IMR-90 (cell line): ENCODE results near the gene OR7C2. TPM values are rescaled to one million over a fixed set of nuclear protein-coding genes. Genes with fewer than 3 reads are reported as not detected.

Experiments used
- ATAC-seq: fragments of 200-7000 bp; cut with Tn5 transposase; 2 replicates; pipeline ENCODE4 v1.9.1; 2020; ENCODE audit warnings: low read depth, mild to moderate bottlenecking, moderate library complexity
- Bru-seq: library from RNA; stranded (reverse); fragments of 400-500 nt; gene quantifications from one replicate; lab custom pipeline; 2021; lab: Mats Ljungman, UMichigan
- BruChase-seq, 2 experiments: library from RNA; stranded (reverse); fragments of 400-500 nt; gene quantifications; one replicate each; lab custom pipeline; 2021; lab: Mats Ljungman, UMichigan
- BruUV-seq: library from RNA; stranded (reverse); fragments of 400-500 nt; replicated peaks from 2 replicates; lab custom pipeline; 2021; lab: Mats Ljungman, UMichigan
- CTCF ChIA-PET: fragments of 300-600 bp; formaldehyde crosslinking; extraction: SDS; loops from one replicate; lab custom pipeline; 2021; ENCODE audit warnings: antibody characterized with exemption; lab: Yijun Ruan, JAX
- POLR2A ChIA-PET: fragments of 300-600 bp; sonication (Branson Sonifier 250); formaldehyde crosslinking; loops from one replicate; lab custom pipeline; 2022; ENCODE audit warnings: antibody characterized with exemption; ENCODE audit not compliant: unreplicated experiment; lab: Charles Lee
- DNase-seq: peaks from one replicate; pipeline ENCODE4 v3.0.0; 2013
- H2AFZ ChIP-seq: replicated peaks from 2 replicates; pipeline ENCODE3; 2013; ENCODE audit warnings: low read length, mild to moderate bottlenecking; ENCODE audit not compliant: poor library complexity
- H2AK5ac ChIP-seq: 2 replicates; pipeline ENCODE4 v1.6.1; 2013; ENCODE audit warnings: low read depth, low read length, inconsistent platforms
- H2AK9ac ChIP-seq: replicated peaks from 2 replicates; pipeline ENCODE3; 2013; ENCODE audit warnings: mild to moderate bottlenecking, low read depth, low read length, moderate library complexity; ENCODE audit not compliant: poor library complexity
- H2BK120ac ChIP-seq: 2 replicates; pipeline ENCODE4 v1.6.1; 2013; ENCODE audit warnings: low read depth, low read length, inconsistent platforms
- H2BK15ac ChIP-seq: 3 replicates; pipeline ENCODE4 v1.6.1; 2013; ENCODE audit warnings: low read depth, low read length, inconsistent platforms
- H2BK20ac ChIP-seq: 2 replicates; pipeline ENCODE4 v1.6.1; 2013; ENCODE audit warnings: low read depth, mild to moderate bottlenecking, inconsistent platforms, low read length, moderate library complexity
- H2BK5ac ChIP-seq: 2 replicates; pipeline ENCODE4 v1.6.1; 2013; ENCODE audit warnings: mild to moderate bottlenecking, low read depth, low read length, inconsistent platforms; ENCODE audit not compliant: poor library complexity, severe bottlenecking
- H3K14ac ChIP-seq: replicated peaks from 2 replicates; pipeline ENCODE4 v1.6.1; 2013; ENCODE audit warnings: low read depth, low read length, inconsistent platforms
- H3K18ac ChIP-seq: 2 replicates; pipeline ENCODE4 v1.6.1; 2013; ENCODE audit warnings: low read depth, low read length, control low read depth
- H3K23ac ChIP-seq: 2 replicates; pipeline ENCODE4 v1.6.1; 2013; ENCODE audit warnings: low read depth, low read length, inconsistent platforms
- H3K27ac ChIP-seq: 2 replicates; pipeline ENCODE4 v1.5.1; 2013; ENCODE audit warnings: mild to moderate bottlenecking, control low read depth, low read length; ENCODE audit not compliant: insufficient read depth
- H3K27me3 ChIP-seq: 2 replicates; pipeline ENCODE4 v1.6.1; 2013; ENCODE audit warnings: low read length; ENCODE audit not compliant: control insufficient read depth, insufficient read depth
- H3K36me3 ChIP-seq: 2 replicates; pipeline ENCODE4 v1.6.1; 2013; ENCODE audit warnings: low read length, mixed read lengths; ENCODE audit not compliant: control insufficient read depth, insufficient read depth
- H3K4ac ChIP-seq: 2 replicates; pipeline ENCODE4 v1.6.1; 2013; ENCODE audit warnings: low read depth, low read length, inconsistent platforms
- H3K4me1 ChIP-seq: 2 replicates; pipeline ENCODE4 v1.6.1; 2013; ENCODE audit warnings: low read length, mixed read lengths; ENCODE audit not compliant: control insufficient read depth, insufficient read depth
- H3K4me2 ChIP-seq: 2 replicates; pipeline ENCODE4 v1.6.1; 2013; ENCODE audit warnings: low read depth, mild to moderate bottlenecking, control low read depth, low read length, moderate library complexity
- H3K4me3 ChIP-seq: 2 replicates; pipeline ENCODE4 v1.5.1; 2013; ENCODE audit warnings: low read depth, mild to moderate bottlenecking, control low read depth, low read length, moderate library complexity; ENCODE audit not compliant: insufficient read depth
- H3K56ac ChIP-seq: 2 replicates; pipeline ENCODE4 v1.6.1; 2013; ENCODE audit warnings: low read length, inconsistent platforms; ENCODE audit not compliant: insufficient read depth; ENCODE audit errors: extremely low read depth
- H3K79me1 ChIP-seq, 2 experiments: 2 replicates each; pipeline ENCODE4 v1.6.1; 2013; ENCODE audit warnings: low read length in 2 of 2, inconsistent platforms in 1 of 2, low read depth in 1 of 2
- H3K9ac ChIP-seq: 2 replicates; pipeline ENCODE4 v1.6.1; 2013; ENCODE audit warnings: low read depth, low read length, control low read depth
- H3K9me1 ChIP-seq: 2 replicates; pipeline ENCODE4 v1.6.1; 2013; ENCODE audit warnings: low read length, inconsistent platforms; ENCODE audit not compliant: insufficient read depth
- H3K9me3 ChIP-seq: 2 replicates; pipeline ENCODE4 v1.6.1; 2013; ENCODE audit warnings: low read length; ENCODE audit not compliant: control insufficient read depth, insufficient read depth
- H4K20me1 ChIP-seq: 2 replicates; pipeline ENCODE4 v1.6.1; 2013; ENCODE audit warnings: low read length, inconsistent platforms; ENCODE audit not compliant: insufficient read depth
- H4K5ac ChIP-seq: 2 replicates; pipeline ENCODE4 v1.6.1; 2013; ENCODE audit warnings: mild to moderate bottlenecking, low read depth, low read length, control low read depth
- H4K8ac ChIP-seq, 2 experiments: 2 replicates each; pipeline ENCODE4 v1.6.1; 2013; ENCODE audit warnings: low read depth in 2 of 2, low read length in 2 of 2, control low read depth in 1 of 2, inconsistent platforms in 1 of 2
- H4K91ac ChIP-seq: 2 replicates; pipeline ENCODE4 v1.6.1; 2013; ENCODE audit warnings: low read depth, low read length, inconsistent platforms; ENCODE audit not compliant: insufficient read depth
- BHLHE40 ChIP-seq: fragments of 150-350 bp; IDR thresholded peaks from 2 replicates; pipeline ENCODE4 v1.6.1; 2016; ENCODE audit warnings: mild to moderate bottlenecking, low read depth, low read length
- CEBPB ChIP-seq: IDR thresholded peaks from 2 replicates; pipeline ENCODE4 v1.6.1; 2012; ENCODE audit warnings: low read depth, low read length, improper control_type of control experiment
- CHD1 ChIP-seq: IDR thresholded peaks from 2 replicates; pipeline ENCODE4 v1.6.1; 2012; ENCODE audit warnings: low read depth, low read length, improper control_type of control experiment
- CTCF ChIP-seq: conservative IDR thresholded peaks from 2 replicates; pipeline ENCODE4 v1.5.1; 2012; ENCODE audit warnings: mild to moderate bottlenecking, low read depth, low read length, improper control_type of control experiment
- ELK1 ChIP-seq: fragments of 150-350 bp; IDR thresholded peaks from 2 replicates; pipeline ENCODE4 v1.6.1; 2016; ENCODE audit warnings: low read depth, mild to moderate bottlenecking, low read length, moderate library complexity, borderline replicate concordance
- FOS ChIP-seq: fragments of 150-350 bp; IDR thresholded peaks from 2 replicates; pipeline ENCODE4 v1.6.1; 2016; ENCODE audit warnings: low read depth, low read length
- MAFK ChIP-seq: IDR thresholded peaks from 2 replicates; pipeline ENCODE4 v1.6.1; 2012; ENCODE audit warnings: low read depth, low read length, improper control_type of control experiment
- MAZ ChIP-seq: IDR thresholded peaks from 2 replicates; pipeline ENCODE4 v1.6.1; 2012; ENCODE audit warnings: low read depth, mild to moderate bottlenecking, low read length, improper control_type of control experiment, moderate library complexity, borderline replicate concordance
- MXI1 ChIP-seq: IDR thresholded peaks from 2 replicates; pipeline ENCODE4 v1.6.1; 2012; ENCODE audit warnings: low read depth, mild to moderate bottlenecking, low read length, moderate library complexity, borderline replicate concordance
- NFE2L2 ChIP-seq: fragments of 150-350 bp; IDR thresholded peaks from 2 replicates; pipeline ENCODE4 v1.6.1; 2016; ENCODE audit warnings: low read depth, mild to moderate bottlenecking, low read length
- POLR2A ChIP-seq: IDR thresholded peaks from 2 replicates; pipeline ENCODE4 v1.6.1; 2012; ENCODE audit warnings: mild to moderate bottlenecking, low read depth, low read length
- RAD21 ChIP-seq: IDR thresholded peaks from 2 replicates; pipeline ENCODE4 v1.6.1; 2012; ENCODE audit warnings: low read length, improper control_type of control experiment
- RCOR1 ChIP-seq: IDR thresholded peaks from 2 replicates; pipeline ENCODE4 v1.6.1; 2012; ENCODE audit warnings: mild to moderate bottlenecking, low read length, improper control_type of control experiment; ENCODE audit not compliant: insufficient replicate concordance
- RFX5 ChIP-seq: IDR thresholded peaks from 2 replicates; pipeline ENCODE4 v1.8.0; 2012; ENCODE audit warnings: low read depth, mild to moderate bottlenecking, low read length, moderate library complexity
- SMC3 ChIP-seq: fragments of 150-350 bp; IDR thresholded peaks from 2 replicates; pipeline ENCODE4 v1.6.1; 2016; ENCODE audit warnings: low read depth, mild to moderate bottlenecking, antibody characterized with exemption, low read length, moderate library complexity
- USF2 ChIP-seq: fragments of 150-350 bp; IDR thresholded peaks from 2 replicates; pipeline ENCODE4 v1.6.1; 2017; ENCODE audit warnings: mild to moderate bottlenecking, antibody characterized with exemption, low read length, low read depth
- WGBS, 2 experiments: methylation state at CpG; one replicate each; pipeline versions ENCODE4 v1.1.5 to v1.1.7; 2013; ENCODE audit warnings: missing lambda C conversion rate in 2 of 2; ENCODE audit not compliant: insufficient read length in 1 of 2; ENCODE audit errors: extremely low coverage in 2 of 2; 5-methylcytosine and 5-hydroxymethylcytosine counted together
- dilution Hi-C: fragments of 300-500 bp; cut with HindIII; formaldehyde crosslinking; loops from one replicate; pipeline ENCODE4 v1.14.3; 2018; ENCODE audit warnings: low sequenced_read_pairs; ENCODE audit not compliant: unreplicated experiment
- in situ Hi-C: fragments of 300-500 bp; cut with MboI; formaldehyde crosslinking; loops from 3 replicates; pipeline ENCODE4 v1.14.3; 2019; ENCODE audit warnings: low sequenced_read_pairs, inconsistent platforms, mixed read lengths
- intact Hi-C: fragments of 100-400 bp; cut with micrococcal nuclease; formaldehyde crosslinking; loops from 2 replicates; pipeline ENCODE4 v1.10.0; 2022
- long read RNA-seq: library from polyadenylated mRNA; unstranded; transcript quantifications from one replicate; pipeline ENCODE4 v2.0.0, GENCODE V29; 2021; ENCODE audit not compliant: unreplicated experiment
- polyA plus RNA-seq, 3 experiments: library from polyadenylated mRNA; depleted of rRNA; stranded (reverse); fragments of >200 nt; gene quantifications; 2 replicates each; pipeline ENCODE4 v1.2.3, GENCODE V29; 2012; ENCODE audit warnings: low replicate concordance in 1 of 3
- total RNA-seq: library from RNA; depleted of rRNA; stranded (reverse); fragments of >200 nt; gene quantifications from 2 replicates; pipeline ENCODE4 v1.2.3, GENCODE V29; 2012; rRNA removed

Gene OR7C2
- total RNA-seq (not detected in 2 replicates), polyA plus RNA-seq (2012; rRNA removed) (not detected in 2 replicates), Bru-seq, nascent RNA (not detected), BruChase-seq, experiment 1, labeled RNA remaining after a 6-hour chase (not detected), BruChase-seq, experiment 2, labeled RNA remaining after a 2-hour chase (not detected)
- not detected in 2 replicates for polyA plus RNA-seq (2012; cell fraction: cytosol; rRNA removed)
- not detected in 2 replicates for polyA plus RNA-seq (2012; cell fraction: nucleus; rRNA removed; ENCODE audit: low replicate concordance)
- long read RNA-seq: 0 reads

GRCh38 chr19:14941189-14941588 lies at the start of gene OR7C2:
Gene OR7C2 (plus strand): TSS chr19:14941489. CDS start chr19:14941489, 0 bp downstream.
- H3K4me2 ChIP-seq: no peak within 1 kb of the TSS
- no peaks in the 10 kb centered on the region for H3K9me1 ChIP-seq
- TF ChIP-seq MAFK: no peak
- no peak for TF ChIP-seq ELK1
- TF ChIP-seq BHLHE40: no peak
- TF ChIP-seq RCOR1: no peak
- TF ChIP-seq FOS: no peak
- TF ChIP-seq SMC3: no peak
- no peak for TF ChIP-seq RAD21
- TF ChIP-seq CTCF: no peak
- no peak for TF ChIP-seq RFX5
- no peak for TF ChIP-seq MXI1
- TF ChIP-seq POLR2A: no peak
- TF ChIP-seq CEBPB: no peak
- no peak for TF ChIP-seq USF2
- no peak for TF ChIP-seq CHD1
- no peak for TF ChIP-seq NFE2L2
- no peak for TF ChIP-seq MAZ
- H3K14ac ChIP-seq: no peak within 1 kb of the TSS
- dilution Hi-C loops: no loop called here
- ChIA-PET POLR2A (no interaction called here), CTCF (no interaction called here)
- H4K5ac ChIP-seq: no peak within 1 kb of the TSS
- H3K36me3 ChIP-seq: no peaks in the 10 kb centered on the region
- H2AFZ ChIP-seq: no peak within 1 kb of the TSS
- no peaks in the 10 kb centered on the region for H3K4me1 ChIP-seq
- DNase-seq (no peak), ATAC-seq (no peak)
- H3K27ac ChIP-seq: no peak within 1 kb of the TSS
- H2AK9ac ChIP-seq: no peak within 1 kb of the TSS
- H2BK5ac ChIP-seq: no peak within 1 kb of the TSS
- no peak within 1 kb of the TSS for H2BK20ac ChIP-seq
- H4K20me1 ChIP-seq: no peaks in the 10 kb centered on the region
- no peak within 1 kb of the TSS for H3K18ac ChIP-seq
- H3K9ac ChIP-seq: no peak within 1 kb of the TSS
- H3K9me3 ChIP-seq: peaks cover 9% of the 10 kb centered on the region; the same call in 1 of the 2 replicates
- no peaks in the 10 kb centered on the region for H3K27me3 ChIP-seq
- no peak within 1 kb of the TSS for H3K23ac ChIP-seq
- 78% methylated on average over 1 of the region's 6 CpGs; no CpG with 5 or more reads in 1 of the 2 experiments for WGBS, 2 experiments
- no peak within 1 kb of the TSS for H2BK120ac ChIP-seq
- intact Hi-C loops: no loop called here
- no peak within 1 kb of the TSS for H3K4me3 ChIP-seq
- no peak within 1 kb of the TSS for H3K4ac ChIP-seq
- no peak within 1 kb of the TSS for H3K56ac ChIP-seq
- H4K91ac ChIP-seq: no peak within 1 kb of the TSS
- H4K8ac ChIP-seq: no peak within 1 kb of the TSS
- no peak within 1 kb of the TSS for H2BK15ac ChIP-seq
- BruUV-seq: no TSS peak
- H2AK5ac ChIP-seq: no peak within 1 kb of the TSS
- in situ Hi-C loops: no loop called here
- H3K79me1 ChIP-seq: no peaks in the 10 kb centered on the region
